NK-92 (cell line): ENCODE measurements around the gene LTBP4.

Experiments
- DNase-seq: peaks from one replicate; lab custom pipeline; 2025; ENCODE audit not compliant: unreplicated experiment; lab: John Stamatoyannopoulos, UW

LTBP4 gene

DNA sequence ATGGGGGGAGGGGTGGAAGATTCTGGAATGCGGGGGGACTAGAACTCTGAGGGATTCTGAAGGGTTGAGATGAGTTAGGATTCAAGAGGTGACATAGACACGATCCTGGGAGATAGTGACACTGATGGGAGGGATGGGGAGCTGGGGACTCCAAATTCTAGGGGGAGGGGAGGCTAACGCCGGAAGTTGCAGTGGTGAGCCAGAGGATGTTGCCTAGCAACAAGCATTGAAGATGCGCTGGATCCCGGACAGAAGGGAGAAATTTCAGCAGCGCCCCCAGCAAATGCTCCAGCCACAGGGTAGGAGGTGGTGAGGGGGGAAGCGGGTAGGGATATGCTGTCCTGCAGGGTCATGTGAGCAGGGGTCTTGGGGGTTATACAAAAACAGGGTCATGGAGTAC, 6.9 kb upstream of the LTBP4 start:
- DNase-seq, result no peak

DNA sequence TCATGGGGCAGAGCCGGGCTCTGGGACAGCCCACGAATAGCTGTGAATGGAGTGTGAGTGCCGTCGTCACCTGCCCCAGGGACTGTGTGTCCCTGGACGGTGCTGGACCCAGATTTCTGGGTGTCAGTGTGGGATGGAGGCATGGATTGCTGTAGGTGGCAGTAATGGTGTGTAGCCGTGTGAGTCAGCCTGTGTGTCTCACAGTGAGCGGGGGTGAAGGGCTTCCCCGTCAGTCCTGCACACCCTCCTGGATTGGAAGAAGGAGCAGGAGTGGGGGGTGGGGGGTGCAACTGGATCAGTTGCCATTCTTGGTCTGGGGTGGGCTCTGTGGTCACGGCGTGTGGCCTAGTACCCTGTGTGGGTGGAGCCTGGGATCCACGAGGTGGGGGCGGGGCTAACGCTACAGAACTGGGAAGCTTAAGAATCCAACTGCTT, 6.5 kb upstream of the LTBP4 start:
- DNase-seq, result no peak

DNA sequence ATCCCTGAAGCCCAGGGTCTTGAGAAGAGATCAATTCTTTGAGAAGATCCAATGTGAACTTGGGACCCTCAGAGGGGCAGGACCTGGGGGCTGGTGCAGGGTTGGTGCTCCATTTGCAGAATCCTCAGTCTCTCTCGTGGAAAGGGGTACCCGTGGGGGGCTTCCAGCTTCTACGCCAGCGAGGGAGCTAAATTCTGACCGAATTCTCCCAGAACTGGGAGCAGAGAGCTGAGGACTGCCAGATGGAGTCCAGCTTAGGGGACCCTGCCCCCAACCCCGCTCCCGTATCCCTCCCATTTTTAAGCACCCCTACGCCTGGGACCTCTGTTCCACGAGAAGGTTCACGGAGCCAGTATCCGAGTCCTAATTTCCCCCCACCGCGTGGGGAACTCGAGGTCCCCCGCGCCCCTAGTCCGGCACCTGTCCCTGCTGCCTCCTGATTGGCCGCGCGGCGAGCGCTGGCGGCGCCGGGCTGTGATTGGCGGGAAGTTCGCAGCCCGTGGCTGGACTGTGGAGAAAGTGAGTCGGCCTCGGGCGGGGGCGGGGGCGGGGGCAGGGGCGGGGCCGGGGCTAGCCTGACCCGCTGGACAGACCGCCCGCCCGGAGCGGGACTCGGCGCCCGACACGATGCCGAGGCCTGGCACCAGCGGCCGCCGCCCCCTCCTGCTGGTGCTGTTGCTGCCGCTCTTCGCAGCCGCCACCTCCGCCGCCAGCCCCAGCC, 4.4 kb upstream of the LTBP4 start:
- DNase-seq, result no peak

DNA sequence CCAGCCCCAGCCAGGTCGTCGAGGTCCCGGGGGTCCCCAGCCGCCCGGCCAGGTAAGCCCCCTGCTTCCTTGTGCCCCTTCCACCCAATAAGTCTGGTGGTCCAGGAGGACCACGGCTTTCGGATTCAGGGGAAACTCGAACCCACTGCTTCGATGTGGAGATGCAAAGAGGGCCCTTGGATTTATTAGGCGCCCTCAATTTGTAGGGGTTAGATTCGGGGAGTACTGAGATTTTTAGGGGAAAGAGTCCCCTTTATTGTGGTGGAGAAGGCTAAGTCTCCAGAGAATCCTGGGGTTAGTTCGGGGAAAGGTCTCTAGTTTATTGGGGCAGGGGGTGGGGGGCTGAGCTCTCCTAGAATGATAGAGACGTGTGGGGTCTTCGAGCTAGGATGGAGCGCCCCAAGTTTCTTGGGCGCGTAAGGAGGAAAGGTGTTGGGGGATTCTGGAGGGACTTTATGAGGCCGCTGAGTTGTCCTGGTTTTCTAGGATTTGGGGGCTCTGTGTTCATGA, 3.8 kb upstream of the LTBP4 start:
- no peak for DNase-seq

DNA sequence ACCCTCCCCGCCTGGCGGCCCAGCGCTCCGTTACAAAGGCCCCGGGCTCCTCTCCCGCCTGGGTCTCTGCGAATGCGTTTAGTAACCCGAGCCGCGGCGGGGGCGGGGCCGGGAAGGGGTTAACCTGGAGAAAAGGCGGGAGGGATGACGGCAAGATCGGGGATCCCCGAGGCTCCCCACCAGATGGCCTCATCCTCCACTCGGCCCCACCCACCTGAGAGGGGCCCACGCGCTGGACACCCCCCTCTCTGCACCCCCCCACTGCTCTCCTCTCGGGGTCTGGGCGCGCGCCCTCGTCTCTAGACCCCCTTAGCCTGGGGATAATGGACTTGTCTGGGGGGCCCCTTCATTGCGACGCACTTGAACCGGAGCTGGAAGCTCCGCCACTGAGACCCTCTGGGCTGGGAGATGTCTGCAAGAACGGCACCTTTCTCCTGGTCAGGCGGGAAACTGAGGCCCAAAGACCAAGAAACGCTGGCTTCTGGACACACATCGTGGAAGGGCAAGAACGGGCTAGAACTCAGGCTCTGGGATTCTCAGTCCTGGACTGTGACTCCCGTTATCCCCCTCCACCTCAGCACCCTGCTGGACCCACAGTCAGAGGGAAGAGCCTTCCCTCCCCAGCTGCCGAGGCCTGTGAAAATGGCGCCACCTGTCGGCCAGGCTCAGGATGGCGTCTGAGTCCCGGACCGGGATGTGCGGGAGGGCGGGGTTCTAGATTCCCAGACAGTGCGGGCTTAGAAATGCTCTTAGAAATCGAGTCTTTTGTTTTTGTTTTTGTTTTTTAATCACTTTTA, 2.9 kb upstream of the LTBP4 start:
- DNase-seq, result no peak

GRCh38 chr19:40598918-40599307, 2.3 kb upstream of the LTBP4 start:
- DNase-seq, result no peak

DNA sequence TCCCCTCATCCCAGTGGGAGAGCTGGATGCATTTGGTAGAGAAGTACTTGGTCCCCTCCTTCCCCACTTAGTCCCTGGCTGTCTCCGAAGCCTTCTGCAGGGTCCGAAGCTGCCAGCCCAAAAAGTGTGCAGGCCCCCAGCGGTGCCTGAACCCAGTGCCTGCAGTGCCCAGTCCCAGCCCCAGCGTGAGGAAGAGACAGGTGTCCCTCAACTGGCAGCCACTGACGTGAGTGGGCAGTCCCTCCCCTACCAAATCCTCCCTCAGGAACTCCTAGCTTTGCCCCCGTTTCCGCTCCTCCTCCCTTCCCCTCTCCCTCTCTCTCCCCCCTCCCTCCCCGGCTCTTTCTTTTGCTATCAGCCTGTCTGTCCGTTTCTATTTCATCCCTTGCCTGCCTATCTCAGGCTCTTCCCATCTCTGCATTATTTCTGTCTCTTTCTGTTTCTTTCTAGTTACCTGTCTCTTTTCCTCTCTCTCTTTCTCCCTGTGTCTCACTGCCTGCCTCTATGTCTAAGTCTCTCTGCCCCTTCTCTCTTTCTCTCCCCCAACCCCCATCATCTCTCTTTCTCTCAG, 1.8 kb upstream of the LTBP4 start:
- no peak for DNase-seq

GRCh38 chr19:40599902-40600569, 1.1 kb upstream of the LTBP4 start:
- DNase-seq, result no peak

DNA sequence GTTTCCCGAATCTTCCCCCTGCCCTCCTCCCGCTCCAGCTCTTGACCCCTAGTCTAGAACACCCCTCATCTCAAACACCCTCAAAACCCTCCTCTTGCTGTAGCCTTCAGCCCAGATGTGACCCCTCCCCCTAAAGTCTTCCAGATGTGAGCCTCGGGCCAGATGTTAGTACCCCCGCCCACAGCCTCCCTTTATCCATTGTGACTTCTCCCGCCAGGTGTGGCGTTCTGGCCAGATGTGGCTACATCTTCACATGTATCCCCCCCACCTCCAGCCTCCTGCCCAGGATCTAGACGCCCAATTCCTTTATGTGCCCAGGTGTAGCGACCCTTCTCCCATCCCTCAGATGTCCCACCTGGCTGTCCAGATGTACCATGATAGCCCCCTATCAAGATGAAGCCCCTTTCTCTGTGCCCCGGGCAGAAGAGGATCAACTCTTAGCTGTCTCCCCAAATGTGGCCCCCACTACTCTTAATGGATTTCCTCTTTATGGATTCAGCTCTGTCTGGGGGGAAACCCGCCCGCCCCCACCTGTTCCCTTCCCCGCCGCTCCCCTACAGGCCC, 517 bp upstream of the LTBP4 start:
- no peak for DNase-seq

DNA sequence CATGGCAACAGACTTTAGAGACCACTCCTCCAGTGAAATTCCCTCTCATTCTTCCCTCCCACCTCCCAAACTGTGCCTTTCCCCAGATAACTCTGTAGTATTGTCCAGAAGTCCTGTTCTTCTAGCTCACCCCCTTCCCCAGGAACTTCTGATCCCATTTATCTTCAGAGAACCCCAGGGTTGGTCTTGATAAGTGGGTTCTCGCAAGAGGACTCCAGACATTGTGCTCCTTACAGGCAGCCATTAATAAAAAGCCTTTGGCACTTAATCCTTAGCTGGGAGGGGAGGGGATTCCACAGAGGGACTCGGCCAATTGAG, 1.9 kb downstream of the LTBP4 start:
- DNase-seq, result no peak

DNA sequence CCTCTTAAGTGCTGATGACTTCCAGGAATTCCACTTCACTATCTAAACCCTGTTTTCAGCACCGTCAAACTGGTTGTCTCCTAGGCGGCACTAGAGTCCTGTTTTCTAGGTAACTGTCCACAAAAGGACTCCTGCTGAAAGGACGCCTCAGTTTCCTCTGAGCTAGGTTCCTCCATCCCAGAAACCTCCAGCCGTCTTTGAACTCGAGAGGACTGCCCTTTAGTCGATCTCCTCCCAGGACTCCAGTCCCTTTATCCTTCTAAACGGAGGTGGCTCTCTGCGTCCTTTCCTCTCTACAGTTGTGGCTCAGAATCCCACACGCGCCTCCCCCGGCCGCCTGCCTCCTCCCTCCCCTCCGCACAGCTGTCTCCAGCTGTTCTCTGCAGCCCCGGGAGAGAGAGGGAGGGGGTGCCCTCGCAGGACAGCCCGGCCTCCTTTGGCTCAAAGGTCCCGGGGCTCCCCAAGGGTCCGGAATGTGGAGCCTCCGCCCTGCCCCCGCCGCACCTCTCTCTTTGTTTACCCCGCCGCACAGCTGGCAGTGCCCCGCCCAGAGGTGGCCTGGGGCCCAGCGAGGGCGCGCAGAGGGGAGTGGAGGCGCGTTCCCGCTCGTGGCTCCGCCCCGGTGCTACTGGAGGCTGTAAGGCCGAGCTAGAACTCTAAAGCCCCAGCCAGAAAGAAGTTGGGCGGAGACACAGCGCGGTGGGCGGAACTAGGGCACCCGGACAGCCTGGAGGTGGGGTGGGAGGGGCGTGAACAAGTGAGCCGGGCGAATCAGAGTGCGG, 2.4 kb downstream of the LTBP4 start:
- peak; percentile 62 for DNase-seq

- no peak for DNase-seq
Observed at GRCh38 chr19:40604171-40604646, 3.0 kb downstream of the LTBP4 start.

DNA sequence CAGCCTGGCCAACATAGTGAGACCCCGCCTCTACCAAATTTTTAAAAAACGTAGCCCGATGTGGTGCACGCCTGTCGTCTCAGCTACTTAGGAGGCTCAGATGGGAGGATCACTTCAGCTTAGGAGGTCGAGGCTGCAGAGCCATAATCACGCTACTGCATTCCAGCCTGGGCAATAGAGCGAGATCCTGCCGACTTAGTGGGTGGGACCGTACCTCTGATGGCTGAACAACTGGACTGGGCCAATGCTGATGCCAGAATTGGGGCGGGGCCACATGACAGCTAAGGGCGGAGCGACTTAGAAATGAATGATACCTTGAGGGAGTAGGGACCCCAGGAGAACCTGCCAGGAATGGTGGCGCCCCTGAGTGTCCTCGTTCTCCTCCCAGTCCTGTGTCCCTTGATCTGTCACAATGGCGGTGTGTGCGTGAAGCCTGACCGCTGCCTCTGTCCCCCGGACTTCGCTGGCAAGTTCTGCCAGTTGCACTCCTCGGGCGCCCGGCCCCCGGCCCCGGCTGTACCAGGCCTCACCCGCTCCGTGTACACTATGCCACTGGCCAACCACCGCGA, 3.6 kb downstream of the LTBP4 start:
- DNase-seq, result no peak

DNA sequence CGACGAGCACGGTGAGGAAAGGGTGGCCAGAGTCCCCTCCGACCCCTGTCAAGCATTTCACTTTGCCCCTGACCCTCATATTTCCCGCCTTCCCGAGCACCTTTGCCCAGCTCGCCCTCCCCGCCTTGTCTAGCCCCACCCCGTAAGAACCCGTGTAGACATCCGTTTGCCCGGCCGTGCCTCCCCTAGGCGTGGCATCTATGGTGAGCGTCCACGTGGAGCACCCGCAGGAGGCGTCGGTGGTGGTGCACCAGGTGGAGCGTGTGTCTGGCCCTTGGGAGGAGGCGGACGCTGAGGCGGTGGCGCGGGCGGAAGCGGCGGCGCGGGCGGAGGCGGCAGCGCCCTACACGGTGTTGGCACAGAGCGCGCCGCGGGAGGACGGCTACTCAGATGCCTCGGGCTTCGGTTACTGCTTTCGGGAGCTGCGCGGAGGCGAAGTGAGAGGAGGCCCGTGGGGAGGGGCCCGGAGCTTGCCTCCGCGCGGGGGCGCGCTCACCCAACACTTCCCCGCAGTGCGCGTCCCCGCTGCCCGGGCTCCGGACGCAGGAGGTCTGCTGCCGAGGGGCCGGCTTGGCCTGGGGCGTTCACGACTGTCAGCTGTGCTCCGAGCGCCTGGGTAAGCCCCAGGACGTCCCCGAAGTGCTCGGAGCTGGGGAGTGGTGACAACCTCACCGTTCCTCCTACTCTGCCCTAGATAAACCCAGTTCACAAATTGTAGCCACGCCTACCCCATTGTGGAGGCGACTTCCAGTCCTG, 4.2 kb downstream of the LTBP4 start:
- no peak for DNase-seq

GRCh38 chr19:40607311-40608239, 6.4 kb downstream of the LTBP4 start:
- DNase-seq, result no peak

- DNase-seq, result no peak
Observed at GRCh38 chr19:40608240-40608621, 7.1 kb downstream of the LTBP4 start.

- no peak for DNase-seq
Observed at GRCh38 chr19:40608957-40609356, 7.8 kb downstream of the LTBP4 start.
